ENCODE measurements around the gene FGD4.

DNA sequence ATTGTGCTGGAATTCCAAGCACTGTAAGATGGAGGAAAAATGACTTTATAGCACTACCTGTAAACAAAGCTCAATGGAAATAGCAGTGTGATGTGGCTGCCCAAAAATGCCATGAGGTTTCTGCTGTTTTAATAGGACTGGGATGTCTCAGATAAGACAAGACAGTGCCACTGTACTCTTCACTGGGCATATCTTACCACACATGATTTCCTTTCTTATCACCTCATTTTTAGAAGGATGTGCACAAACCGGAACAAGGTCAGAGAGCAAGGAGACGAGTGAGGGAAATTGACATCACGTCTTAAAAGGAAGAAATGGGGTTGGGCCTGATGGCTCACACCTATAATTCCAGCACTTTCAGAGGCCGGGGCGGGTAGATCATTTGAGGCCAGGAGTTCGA lies 38.4 kb upstream of the FGD4 start:
- TF ChIP-seq FOXM1 (IDR thresholded peaks at IDR 0.05; ENCODE audit: borderline replicate concordance, low read depth) (no peak), TEAD4 (IDR thresholded peaks at IDR 0.05) (no peak), CEBPB (IDR thresholded peaks at IDR 0.05) (no peak), CREB1 (IDR thresholded peaks at IDR 0.05; ENCODE audit: low read depth) (no peak), YY1 (IDR thresholded peaks at IDR 0.05; ENCODE audit: low read depth) (no peak), NFIC (IDR thresholded peaks at IDR 0.05) (no peak), RAD21 (IDR thresholded peaks at IDR 0.05; ENCODE audit: low read depth) (no peak), TAF1 (IDR thresholded peaks at IDR 0.05; ENCODE audit: low read depth) (no peak), ZBTB7A (IDR thresholded peaks at IDR 0.05; ENCODE audit: low read depth) (no peak)
- TF ChIP-seq, protein P1, sequence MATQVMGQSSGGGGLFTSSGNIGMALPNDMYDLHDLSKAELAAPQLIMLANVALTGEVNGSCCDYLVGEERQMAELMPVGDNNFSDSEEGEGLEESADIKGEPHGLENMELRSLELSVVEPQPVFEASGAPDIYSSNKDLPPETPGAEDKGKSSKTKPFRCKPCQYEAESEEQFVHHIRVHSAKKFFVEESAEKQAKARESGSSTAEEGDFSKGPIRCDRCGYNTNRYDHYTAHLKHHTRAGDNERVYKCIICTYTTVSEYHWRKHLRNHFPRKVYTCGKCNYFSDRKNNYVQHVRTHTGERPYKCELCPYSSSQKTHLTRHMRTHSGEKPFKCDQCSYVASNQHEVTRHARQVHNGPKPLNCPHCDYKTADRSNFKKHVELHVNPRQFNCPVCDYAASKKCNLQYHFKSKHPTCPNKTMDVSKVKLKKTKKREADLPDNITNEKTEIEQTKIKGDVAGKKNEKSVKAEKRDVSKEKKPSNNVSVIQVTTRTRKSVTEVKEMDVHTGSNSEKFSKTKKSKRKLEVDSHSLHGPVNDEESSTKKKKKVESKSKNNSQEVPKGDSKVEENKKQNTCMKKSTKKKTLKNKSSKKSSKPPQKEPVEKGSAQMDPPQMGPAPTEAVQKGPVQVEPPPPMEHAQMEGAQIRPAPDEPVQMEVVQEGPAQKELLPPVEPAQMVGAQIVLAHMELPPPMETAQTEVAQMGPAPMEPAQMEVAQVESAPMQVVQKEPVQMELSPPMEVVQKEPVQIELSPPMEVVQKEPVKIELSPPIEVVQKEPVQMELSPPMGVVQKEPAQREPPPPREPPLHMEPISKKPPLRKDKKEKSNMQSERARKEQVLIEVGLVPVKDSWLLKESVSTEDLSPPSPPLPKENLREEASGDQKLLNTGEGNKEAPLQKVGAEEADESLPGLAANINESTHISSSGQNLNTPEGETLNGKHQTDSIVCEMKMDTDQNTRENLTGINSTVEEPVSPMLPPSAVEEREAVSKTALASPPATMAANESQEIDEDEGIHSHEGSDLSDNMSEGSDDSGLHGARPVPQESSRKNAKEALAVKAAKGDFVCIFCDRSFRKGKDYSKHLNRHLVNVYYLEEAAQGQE (IDR thresholded peaks at IDR 0.05; ENCODE audit: low read depth): no peak
- TF ChIP-seq, protein P2, sequence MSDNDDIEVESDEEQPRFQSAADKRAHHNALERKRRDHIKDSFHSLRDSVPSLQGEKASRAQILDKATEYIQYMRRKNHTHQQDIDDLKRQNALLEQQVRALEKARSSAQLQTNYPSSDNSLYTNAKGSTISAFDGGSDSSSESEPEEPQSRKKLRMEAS (IDR thresholded peaks at IDR 0.05): no peak
- TF ChIP-seq, protein P3, sequence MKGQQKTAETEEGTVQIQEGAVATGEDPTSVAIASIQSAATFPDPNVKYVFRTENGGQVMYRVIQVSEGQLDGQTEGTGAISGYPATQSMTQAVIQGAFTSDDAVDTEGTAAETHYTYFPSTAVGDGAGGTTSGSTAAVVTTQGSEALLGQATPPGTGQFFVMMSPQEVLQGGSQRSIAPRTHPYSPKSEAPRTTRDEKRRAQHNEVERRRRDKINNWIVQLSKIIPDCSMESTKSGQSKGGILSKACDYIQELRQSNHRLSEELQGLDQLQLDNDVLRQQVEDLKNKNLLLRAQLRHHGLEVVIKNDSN (IDR thresholded peaks at IDR 0.05): no peak
